Activated CD8-positive, alpha-beta memory T cell treated with anti-CD3 and anti-CD28 coated beads for 48 hours (primary cell): ENCODE data around the gene CALY.
"Not testable (repeated sequence)": the region's sequence is repeated elsewhere in the genome, so short reads cannot be mapped to it uniquely, and the experiment has no call there.

Experiments used
- DNase-seq, 3 experiments: peaks; one replicate each; pipeline ENCODE4 v3.0.0-alpha.2; 2020; ENCODE audit warnings: low read depth in 2 of 3, low spot score in 2 of 3

Gene CALY, protein sequence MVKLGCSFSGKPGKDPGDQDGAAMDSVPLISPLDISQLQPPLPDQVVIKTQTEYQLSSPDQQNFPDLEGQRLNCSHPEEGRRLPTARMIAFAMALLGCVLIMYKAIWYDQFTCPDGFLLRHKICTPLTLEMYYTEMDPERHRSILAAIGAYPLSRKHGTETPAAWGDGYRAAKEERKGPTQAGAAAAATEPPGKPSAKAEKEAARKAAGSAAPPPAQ

DNA sequence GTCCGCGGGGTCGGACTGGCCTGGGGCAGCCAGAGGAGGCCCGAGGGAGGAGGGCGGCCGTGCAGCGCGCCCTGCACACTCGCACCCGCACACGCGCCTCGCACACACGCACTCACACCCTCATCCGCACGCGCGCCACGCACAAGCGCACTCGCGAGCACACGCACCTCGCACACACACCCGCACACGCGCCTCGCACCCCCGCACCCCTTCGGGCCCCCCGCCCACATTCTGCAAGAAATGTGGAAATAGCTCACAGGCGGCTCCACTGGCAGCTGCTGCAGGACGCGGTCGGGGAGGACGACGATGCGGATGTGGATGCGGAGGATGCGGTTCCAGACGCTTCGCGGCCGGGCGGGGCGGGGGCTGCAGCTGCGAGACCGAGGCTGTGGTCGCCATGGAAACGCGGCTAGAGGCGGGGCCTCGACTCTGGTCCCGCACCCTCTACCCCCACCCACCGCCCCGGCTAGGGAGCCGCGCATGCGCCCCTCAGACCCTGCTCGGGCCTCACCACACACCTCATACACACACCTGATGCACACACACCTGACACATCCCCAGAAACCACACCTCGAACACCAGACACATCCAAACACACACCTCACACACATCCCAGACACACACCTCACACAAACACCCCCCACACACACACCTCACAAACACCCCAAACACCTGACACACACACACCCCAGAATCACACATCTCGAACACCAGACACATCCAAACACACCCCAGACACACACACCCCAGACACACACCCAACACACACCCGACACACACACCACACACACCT, at the start of gene CALY:
Gene CALY, minus strand, starts transcription at position 320 of the 793 bp plus-strand sequence. CDS start 7,907 bp downstream, outside the sequence.
- no peak for DNase-seq

DNA sequence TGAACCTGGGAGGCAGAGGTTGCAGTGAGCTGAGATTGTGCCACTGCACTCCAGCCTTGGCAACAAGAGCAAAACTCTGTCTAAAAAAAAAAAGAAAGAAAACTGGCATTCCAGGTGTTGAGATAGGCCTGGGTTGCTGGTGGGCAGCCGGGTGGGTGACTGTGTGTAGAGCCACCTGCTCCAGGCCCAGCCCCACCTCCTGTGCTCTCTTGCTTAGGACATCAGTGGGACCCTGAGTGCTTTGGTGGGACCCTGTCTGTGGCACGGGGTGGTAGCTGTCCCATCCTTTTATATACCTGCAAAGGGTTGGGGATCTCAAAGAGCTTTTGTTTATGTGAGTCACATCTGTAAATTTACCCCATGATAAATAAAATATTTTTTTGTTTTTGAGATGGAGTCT, 48.5 kb upstream of the CALY start:
- no peak for DNase-seq

DNA sequence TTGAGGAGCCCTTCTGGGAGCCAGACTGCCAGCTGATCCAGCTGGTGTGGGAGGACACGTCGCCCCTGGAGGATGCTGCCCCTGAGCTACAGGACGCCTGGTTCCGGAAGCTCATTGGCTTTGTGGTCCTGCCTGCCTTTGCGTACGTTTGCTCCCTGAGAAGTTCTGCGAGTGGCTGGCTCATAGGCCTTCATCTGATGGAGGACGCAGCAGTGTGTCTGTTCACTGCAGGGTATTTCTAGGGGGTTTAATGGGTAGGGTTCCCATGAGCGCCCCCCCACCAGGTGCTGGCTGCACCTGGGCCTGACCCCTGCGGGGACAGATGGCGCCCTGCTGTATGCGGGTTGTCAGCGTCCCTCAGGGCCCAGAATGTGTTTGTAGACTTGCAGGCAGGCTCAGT, 47.4 kb upstream of the CALY start:
- no peak for DNase-seq

DNA sequence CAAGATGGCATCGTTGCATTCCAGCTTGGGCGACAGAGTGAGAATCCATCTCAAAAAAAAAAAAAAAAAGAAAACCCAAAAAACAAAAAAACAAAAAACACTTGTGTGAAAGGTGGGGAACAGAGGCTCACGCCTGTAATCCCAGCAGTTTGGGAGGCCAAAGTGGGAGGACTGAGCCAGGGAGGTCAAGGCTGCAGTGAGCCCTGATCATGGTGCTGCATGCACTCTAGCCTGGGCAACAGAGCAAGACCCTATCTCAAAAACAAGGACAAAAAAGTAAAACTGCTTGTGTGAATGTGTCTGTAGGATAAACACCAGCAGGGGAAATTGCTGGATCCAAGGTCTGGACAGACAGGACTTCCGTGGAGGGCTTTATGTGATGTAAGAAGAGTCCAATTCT, 46.9 kb upstream of the CALY start:
- DNase-seq = no peak

DNA sequence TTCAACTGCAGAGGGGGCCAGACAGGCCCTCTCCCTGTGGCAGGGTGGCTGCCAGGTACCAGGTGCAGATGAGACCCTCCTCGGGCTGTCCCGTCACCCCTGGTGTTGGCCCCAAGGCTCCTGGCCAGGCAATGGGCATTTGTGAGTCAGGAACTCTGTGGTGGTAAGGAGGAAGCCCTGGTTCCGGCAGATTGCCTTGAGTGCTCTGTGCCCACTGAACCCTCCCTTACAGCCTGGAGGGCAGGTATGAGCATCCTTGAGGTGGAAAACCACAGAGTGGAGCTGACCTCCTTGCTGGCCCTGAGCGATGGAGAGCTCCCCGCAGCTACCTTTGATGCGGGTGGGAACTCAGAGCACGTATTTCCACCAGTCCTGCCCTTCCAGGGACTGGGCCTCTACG, 44.3 kb upstream of the CALY start:
- no peak for DNase-seq

DNA sequence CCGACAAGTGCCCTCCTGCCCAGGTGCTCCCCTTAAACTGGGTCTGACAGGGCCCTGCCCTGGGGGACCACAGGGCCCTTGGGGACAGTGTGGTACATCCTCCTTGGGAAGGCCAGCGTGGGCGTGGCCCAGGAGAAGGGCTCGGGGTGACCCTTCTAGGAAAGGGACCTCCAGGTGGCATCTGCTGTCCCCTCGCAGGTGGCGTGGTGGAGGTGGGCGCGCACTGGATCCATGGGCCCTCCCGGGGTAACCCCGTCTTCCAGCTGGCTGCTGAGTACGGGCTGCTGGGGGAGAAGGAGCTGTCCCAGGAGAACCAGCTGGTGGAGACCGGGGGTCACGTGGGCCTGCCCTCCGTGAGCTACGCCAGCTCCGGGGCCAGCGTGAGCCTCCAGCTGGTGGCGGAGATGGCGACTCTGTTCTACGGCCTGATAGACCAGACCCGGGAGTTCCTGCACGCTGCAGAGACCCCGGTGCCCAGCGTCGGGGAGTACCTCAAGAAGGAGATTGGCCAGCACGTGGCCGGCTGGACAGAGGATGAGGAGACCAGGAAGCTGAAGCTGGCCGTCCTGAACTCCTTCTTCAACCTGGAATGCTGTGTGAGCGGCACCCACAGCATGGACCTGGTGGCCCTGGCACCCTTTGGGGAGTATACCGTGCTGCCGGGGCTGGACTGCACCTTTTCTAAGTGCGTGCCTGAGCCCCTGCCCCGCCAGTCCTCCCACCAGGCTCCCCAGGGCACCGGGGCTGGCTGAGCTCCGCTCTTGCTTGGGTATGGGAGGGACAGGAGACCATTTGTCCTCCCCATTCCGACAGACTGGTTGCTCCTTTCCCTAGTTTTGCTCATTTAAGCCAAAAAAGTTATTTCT, 43.3 kb upstream of the CALY start:
- DNase-seq = no peak

DNA sequence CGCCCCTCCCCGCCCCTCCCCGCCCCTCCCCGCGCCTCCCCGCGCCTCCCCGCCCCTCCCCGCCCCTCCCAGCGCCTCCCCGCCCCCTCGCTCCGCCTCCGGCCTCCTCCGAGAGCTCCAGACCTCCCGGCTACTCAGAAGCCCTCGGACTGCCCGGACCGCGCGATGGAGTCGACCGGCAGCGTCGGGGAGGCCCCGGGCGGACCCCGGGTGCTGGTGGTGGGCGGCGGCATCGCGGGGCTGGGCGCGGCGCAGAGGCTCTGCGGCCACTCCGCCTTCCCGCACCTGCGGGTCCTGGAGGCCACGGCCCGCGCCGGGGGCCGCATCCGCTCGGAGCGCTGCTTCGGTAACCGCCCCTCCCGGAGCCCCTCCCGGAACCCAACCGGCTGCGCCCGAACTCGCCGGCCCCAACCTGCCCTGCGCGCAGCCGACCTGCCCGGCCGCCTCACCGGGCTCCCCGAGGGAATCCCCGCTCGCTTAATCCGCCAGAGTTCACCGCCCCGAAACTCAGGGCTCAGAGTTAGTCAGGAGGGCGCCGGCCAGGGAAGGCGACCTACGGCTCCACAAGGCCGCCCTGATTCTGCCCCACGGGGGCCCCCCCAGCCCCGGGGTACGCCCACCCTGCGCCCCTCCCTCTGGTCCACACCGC, 42.6 kb upstream of the CALY start, which contains the start of gene PAOX:
Gene PAOX, plus strand, starts transcription at position 111 of the 649 bp plus-strand sequence. Its CDS starts 55 bp downstream, at position 166.
- peak in 2 of 3 experiments; percentile 52 to 58 for DNase-seq

DNA sequence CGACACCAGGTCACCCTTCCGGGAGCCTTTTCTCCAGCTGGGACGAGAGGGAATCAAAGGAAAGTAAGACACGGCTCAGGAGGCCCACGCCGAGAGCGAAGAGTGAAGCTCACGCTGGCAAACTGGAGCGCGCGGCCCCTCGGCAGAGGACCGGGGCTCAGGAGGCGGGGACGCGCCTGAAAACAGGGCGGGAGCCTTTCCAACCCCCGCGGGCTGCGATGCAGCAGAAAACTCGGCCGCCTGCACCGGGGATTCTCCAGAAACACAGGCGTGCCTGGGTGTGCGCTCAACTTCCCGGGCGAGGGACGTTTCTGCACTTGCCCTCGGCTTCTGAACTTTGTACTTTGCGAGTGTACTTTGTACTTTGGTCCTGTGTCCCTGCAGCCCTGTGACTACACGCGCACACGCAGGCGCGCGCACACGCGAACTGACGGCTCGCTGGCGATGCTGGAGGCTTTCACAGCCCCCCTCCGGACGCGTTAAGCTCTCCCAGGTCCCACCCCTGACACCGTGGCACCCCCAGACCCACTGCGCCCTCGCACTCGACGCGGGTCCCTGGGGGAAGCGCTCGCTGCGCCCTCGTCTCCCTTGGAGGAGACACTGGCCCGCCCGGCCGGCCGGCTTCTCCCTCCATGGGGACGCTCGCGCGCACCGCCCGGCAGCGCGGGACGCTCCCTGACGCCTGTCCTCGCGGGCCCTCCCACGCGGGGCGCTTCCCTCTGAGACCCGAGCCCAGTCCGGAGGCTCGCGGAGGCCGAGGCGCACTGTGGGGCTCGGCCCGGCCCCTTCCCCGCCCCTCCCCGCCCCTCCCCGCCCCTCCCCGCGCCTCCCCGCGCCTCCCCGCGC, 41.8 kb upstream of the CALY start:
- DNase-seq = peak in 1 of 3 experiments; percentile 32

DNA sequence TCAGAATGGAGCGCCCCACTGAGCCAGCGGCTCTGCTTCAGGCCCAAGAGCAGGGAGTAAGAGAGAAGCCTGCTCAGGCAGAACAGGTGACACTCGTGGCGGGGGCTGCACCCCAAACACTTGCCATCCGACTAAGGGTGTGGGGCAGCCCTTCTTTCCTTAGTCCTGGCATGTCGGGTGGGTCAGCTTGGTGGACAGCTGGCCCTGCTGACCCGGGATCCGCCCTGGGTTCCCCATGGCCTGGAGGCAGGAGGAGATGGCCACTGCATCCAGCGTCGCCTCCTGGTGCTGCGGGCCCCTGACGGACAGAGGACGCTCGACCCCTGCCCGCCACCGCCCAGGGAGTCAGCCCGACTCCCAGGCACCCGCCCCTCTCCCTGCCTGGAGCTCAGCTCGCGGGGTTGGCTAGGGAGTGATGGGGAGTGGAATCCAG, 41.1 kb upstream of the CALY start:
- DNase-seq = no peak

DNA sequence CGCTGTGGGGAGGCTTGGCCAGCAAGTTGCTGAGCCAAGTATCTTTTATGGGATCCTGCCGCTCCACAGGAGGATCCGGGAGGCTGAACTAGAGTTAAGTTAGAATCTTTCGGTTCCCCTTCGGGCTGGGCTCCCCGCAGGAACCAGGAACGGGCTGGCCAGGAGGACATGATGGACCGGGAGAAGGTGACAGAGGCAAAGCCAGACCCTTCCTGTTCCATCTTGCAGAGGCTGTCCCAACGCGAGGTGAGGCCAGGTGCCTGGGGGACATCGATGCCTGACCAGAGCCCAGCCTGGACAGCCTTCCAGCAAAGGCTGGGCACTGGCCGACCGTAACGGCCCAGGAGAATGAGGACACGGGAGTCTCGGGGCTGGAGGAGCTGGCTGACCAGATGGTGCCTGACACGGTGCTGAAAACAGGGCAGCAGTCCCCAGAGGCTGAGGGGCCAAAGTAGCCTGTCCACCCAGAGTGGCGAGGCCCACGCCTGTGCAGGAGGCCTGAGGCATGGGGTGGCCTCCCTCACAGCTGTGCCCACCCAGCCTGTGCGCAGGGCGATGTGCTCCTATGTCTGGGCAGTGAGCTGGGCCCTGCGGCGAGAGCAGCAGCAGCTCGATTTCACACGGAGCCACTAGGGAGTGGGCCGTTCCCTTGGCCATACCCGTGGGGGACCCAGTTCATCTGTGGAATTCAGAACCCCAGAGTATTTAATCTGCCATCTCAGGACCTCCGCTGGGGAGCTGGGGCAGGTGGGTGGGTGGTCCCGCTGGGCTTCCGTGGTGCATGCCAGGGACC, 40.5 kb upstream of the CALY start:
- DNase-seq = no peak

DNA sequence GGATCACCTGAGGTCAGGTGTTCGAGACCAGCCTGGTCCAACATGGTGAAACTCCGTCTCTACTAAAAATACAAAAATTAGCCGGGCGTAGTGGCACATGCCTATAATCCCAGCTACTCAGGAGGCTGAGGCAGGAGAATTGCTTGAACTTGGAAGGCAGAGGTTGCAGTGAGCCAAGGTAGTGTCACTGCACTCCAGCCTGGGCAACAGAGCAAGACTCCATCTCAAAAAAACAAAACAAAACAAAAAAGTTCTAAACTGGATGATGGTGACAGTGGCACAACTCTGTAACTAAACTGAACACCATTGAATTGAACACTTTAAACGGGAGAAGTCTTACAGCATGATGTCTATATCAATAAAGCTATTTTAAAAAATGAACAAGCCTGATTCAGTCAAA, 39.5 kb upstream of the CALY start:
- not testable (repeated sequence) for DNase-seq

DNA sequence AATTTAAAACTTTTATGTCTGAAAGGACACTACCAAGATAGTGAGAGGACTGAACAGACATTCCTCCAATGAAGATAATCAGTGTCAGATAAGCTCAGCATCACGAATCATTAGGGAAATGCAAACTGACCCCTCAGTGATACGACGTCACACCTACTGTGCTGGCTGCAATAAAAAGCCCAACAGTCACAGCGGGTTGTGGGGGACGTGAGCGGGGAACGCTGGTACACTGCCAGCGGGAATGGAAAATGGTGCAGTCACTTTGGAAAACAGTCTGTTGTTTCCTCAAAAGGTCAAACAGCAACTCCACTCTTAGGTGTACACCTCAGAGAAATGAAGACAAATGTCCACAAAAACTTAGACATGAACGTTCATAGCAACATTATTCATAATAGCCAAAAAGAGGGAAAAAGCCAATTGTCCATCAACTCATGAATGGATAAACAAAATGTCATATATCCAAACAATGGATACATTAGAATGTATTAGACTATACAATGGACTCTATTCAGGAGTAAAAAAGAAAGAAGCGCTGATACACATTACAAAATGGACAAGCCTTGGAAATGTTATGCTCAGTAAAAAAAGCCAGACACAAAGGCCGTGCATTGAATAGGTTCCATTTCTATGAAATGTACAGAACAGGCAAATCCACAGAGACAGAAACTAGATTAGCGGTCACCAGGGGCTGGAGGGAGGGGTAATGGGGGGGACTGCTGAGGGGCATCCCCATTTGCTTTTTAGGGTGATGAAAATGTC, 38.8 kb upstream of the CALY start:
- DNase-seq = no peak

DNA sequence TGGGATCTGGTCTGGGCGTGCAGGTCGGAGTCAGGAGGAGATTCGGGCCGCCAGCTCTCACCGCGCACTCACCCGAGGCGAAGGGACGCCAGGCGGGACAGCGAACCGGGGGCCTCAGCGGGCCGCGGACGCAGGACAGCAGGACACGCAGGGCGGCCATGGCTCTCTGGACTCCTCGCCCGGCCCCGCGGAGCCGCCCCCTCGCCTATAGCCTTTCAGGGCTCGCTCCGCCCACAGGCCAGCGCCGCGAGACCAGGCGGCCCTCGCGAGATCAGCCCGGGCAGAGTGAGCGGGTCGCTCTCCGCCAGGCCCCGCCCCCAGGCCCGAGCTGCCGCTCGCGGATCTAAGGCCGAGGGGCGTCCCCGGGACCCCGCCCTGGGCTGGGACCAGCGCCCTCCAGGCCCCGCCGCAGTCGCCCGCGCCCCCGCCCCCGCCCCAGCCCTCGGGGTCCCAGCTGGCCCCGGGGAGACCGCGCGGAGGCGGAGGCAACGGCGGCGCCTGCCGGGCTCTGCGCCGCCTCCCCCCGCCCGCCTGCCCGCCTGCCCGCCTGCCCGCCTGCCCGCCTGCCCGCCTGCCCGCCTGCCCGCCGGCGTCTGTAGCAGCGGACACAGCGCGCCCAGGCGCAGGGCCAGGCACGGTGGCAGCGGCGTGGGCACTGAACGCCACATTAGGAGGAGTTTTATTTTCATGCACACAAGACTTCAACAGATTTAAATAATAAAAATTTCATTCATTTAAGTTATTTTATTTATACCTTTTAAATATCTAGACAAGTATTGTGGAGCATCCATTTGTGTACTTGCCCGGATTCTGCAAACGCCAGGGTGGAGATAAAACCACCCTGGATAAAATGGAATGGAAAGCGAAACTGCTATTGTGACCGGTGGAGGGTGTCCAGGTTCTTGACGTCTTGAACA, 36.7 kb upstream of the CALY start, which contains the start of gene ECHS1:
Gene ECHS1, minus strand, starts transcription at position 181 of the 917 bp plus-strand sequence. Its CDS starts 21 bp downstream, at position 160.
- peak; percentile 83 to 90 (median 89) for DNase-seq

DNA sequence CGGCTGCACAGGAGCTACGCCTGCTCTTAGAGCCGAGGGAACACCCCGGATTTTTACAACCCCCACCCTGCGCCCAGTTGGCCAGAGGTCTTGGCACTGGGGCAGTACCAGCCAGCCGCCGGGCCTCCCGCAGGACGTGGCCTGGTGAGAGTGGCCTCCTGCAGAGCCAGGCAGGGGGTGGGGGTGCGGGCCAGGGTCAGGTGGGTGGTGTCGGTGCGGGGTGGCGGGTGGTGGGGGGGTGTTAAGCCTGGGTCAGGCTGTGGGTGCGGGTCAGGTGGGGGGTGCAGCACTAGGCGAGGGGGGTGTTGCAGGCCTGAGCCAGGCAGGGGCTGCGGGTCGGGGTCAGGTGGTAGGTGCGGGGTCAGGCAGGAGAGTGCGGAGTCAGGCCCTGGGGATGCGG, 35.8 kb upstream of the CALY start:
- no peak for DNase-seq

DNA sequence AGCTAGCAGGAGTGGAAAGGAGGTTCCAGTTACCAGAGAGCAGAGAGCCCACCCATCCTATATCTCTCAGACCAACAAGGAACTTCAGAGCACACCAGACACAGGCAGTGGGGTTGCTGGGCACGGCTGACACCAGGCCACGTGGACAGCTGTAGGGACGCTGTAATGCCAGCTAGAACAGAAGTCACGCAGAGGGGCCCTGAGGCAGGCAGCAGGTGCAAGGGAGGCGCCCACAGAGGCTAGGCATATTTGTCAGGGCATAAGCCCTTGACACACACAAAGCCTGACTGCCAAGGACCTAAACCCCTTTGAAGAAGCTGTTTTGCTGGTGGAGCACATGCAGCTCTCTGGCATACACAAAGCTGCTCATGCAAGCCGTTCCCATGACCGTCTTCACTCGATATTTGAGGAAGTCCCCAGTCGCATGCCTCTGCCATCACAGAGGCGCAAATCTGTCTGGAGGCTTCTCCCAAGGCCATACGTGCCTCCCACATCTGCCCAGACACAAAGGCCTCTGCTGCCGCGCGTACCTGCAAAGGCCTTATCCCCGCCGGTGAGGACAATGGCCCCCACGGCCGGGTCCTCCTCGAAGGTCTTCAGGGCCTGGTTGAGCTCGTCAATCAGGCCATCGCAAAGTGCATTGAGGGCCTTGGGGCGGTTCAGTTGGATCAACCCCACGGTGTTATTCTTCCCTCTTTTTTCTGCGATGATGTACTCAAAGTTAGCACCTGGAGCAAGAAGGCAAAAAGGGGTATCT, 33.5 kb upstream of the CALY start:
- no peak for DNase-seq

DNA sequence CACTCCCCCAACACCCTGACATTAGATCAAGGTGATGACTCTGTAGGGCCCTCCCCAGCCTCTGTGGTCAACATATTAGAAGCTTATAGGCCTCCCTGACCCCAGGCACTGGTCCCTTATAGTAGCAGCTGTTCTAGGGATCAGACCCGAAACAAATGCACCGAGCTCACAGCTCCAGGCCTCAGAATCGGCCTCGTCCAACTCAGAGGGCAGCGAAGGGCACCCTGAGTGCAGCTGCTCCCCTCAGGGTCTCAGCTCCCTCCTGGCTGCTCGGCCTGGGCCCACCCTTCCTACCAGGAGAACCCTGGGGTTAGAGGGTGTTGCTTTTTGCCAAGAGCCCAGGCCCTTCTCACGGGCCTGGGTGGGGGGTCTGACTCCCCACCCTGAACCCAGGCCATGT, 31.5 kb upstream of the CALY start:
- no peak for DNase-seq

DNA sequence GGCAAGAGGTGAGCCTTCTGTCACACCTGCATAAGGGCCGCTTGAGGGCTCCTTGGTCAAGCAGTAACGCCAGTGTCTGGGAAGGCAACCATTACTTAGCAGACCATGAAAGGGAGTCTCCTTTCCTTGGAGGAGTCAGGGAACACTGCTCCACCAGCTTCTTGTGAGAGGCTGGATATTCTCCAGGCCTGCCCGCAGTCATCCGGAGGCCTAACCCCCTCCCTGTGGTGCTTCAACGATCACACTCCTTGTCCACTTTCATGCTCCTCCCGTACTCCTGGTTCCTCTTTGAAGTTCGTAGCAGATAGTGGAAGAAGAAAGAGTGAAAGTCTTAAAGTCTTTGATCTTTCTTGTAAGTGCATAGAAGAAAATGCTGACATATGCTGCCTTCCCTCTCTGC, 30.8 kb upstream of the CALY start:
- DNase-seq = not testable (repeated sequence)
